ENCODE data around the gene COPB2. TPM values are rescaled to one million over a fixed set of nuclear protein-coding genes. Genes with fewer than 3 reads are reported as not detected.

COPB2 gene
- total and polyA plus RNA-seq, 2 of the 4 experiments (the other 2 are of a cell fraction) = 179 to 363 TPM

DNA sequence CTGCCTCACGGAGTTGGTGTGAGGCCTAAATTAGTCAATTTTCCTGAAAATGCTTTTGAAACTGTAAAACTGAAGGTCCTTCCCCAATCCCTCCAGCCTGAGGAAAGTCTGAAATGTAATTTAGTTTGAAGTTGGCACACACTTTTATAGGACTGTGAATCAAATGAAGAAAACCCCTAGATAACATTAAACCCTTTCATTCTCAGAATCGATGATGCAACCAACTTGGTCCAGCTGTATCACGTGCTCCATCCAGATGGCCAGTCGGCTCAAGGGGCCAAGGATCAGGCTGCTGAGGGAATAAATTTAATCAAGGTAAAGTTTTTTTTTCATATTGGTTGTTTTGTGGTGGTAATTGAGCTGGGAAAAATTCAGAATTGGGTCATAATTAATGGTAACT lies 34.0 kb downstream of the COPB2 start:
- Histone ChIP-seq H3K36me3 (ENCODE audit: control insufficient read depth, insufficient read depth, low read length) (peaks cover 44% of the 10 kb centered on the region), H2BK20ac (ENCODE audit: low read depth, low read length) (no peak overlapping the region), H2BK120ac (ENCODE audit: low read depth, low read length) (no peak overlapping the region), H4K91ac (ENCODE audit: insufficient read depth, low read depth, low read length) (no peak overlapping the region), H3K14ac (replicated peaks; ENCODE audit: low read depth, low read length) (no peak overlapping the region), H2AFZ (replicated peaks; ENCODE audit: low read length, poor library complexity) (no peak overlapping the region), H3K9ac (ENCODE audit: low read depth, low read length) (no peak overlapping the region), H4K20me1 (ENCODE audit: insufficient read depth, low read length) (no peaks in the 10 kb centered on the region), H3K23ac (ENCODE audit: low read depth, low read length) (no peak overlapping the region), H4K8ac (ENCODE audit: low read depth in 2 of 2, low read length in 2 of 2) (no peak overlapping the region), H3K27ac (ENCODE audit: insufficient read depth, low read length) (peak overlapping the region; percentile 29; the same call in 1 of the 2 replicates), H3K9me3 (ENCODE audit: control insufficient read depth, insufficient read depth, low read length) (no peaks in the 10 kb centered on the region), H3K4me1 (ENCODE audit: control insufficient read depth, insufficient read depth, low read length) (no peaks in the 10 kb centered on the region), H3K56ac (ENCODE audit: extremely low read depth, insufficient read depth, low read length) (no peak overlapping the region), H3K79me1 (ENCODE audit: low read depth in 1 of 2, low read length in 2 of 2) (peaks cover 0 to 10% of the 10 kb centered on the region in 2 experiments; a peak in 3 of 4 replicates), H2BK15ac (ENCODE audit: low read depth, low read length) (no peak overlapping the region), H4K5ac (ENCODE audit: low read depth, low read length) (no peak overlapping the region), H2BK5ac (ENCODE audit: low read depth, low read length, poor library complexity, severe bottlenecking) (no peak overlapping the region), H3K4ac (ENCODE audit: low read depth, low read length) (no peak overlapping the region), H3K9me1 (ENCODE audit: insufficient read depth, low read length) (no peaks in the 10 kb centered on the region), H3K27me3 (ENCODE audit: control insufficient read depth, insufficient read depth, low read length) (no peaks in the 10 kb centered on the region), H2AK9ac (replicated peaks; ENCODE audit: low read depth, low read length, poor library complexity) (no peak overlapping the region), H3K18ac (ENCODE audit: low read depth, low read length) (no peak overlapping the region), H2AK5ac (ENCODE audit: low read depth, low read length) (no peak overlapping the region), H3K4me2 (ENCODE audit: low read depth, low read length) (no peak overlapping the region), H3K4me3 (ENCODE audit: insufficient read depth, low read depth, low read length) (no peak overlapping the region)
- dilution Hi-C loops (cut with HindIII; ENCODE audit: low sequenced_read_pairs, unreplicated experiment) = no loop called here
- TF ChIP-seq CEBPB (IDR thresholded peaks at IDR 0.05; ENCODE audit: low read depth, low read length) (peak; percentile 68), CHD1 (IDR thresholded peaks at IDR 0.05; ENCODE audit: low read depth, low read length) (no peak), USF2 (IDR thresholded peaks at IDR 0.05; ENCODE audit: low read depth, low read length) (peak; percentile 60; the same call in 1 of the 2 replicates)
- CTCF ChIA-PET = interaction anchor here (1.0 kb wide), 1 partner anchor 419 kb away, joined by 3 read pairs; no protein-coding TSS in a partner anchor
- POLR2A ChIA-PET (ENCODE audit: unreplicated experiment) = no interaction called here
- no peak for ATAC-seq (ENCODE audit: low read depth)
- no CpG with 5 or more reads among the region's 4 CpGs for WGBS, 2 experiments (ENCODE audit: extremely low coverage in 2 of 2, insufficient read length in 1 of 2)
- intact Hi-C loops (cut with micrococcal nuclease) = no loop called here
- no TSS peak for BruUV-seq (replicated peaks)
- peak; percentile 56 for DNase-seq
- in situ Hi-C loops (cut with MboI; ENCODE audit: low sequenced_read_pairs) = no loop called here
